C4-2B (cell line): ENCODE data around the gene DEDD2.

Source experiments
- ZFX ChIP-seq: fragments of 450-650 bp; IDR thresholded peaks from 2 replicates; pipeline ENCODE4 v1.6.1; 2017
- TF ChIP-seq, protein P1 (sequence below): fragments of 450-650 bp; conservative IDR thresholded peaks from 2 replicates; pipeline ENCODE4 v1.5.1; 2017; ENCODE audit warnings: mild to moderate bottlenecking

DNA sequence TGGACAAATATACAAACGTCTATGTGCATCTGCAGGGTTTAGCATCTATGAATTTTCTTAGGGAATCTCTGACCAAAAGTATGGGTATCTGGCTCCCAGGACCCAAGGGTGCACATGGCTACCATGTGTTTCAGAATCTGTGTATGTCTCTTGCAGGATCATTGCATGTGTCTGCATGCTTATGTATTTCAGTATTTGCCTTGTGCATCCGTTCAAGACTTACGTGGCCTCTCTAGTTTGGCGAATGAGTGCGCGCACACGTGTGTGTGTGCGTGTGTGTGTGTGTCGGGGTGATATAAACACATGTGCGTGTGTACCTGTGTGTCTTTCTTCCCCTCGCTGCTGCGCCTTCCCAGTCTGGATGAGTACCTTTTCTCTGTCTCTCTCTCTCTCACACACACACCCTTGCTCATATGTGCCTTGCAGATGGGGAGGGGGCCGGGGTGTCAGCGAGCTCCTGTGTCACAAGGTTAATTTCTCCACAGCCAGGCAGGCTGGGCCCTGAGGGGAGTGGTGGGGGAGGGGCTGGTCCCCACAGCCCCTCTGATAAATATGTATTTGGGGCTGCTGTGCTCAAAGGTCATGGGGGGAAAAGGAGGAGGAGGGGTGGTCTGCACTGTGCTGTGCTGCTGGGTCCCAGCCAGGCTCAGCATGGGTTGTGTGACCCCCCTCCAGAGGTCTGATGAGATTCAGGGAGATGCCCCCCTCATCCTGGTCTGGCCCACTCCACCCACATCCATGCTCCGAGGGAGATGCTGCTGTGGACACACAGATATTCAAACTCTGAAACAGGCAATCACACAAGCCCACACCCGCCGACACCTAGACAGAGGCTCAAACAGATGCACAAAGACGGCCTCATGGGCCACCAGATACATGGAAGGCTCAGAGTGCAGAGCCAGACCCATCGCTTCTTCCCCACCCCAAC lies 47.7 kb downstream of the DEDD2 start:
- TF ChIP-seq, protein P1, sequence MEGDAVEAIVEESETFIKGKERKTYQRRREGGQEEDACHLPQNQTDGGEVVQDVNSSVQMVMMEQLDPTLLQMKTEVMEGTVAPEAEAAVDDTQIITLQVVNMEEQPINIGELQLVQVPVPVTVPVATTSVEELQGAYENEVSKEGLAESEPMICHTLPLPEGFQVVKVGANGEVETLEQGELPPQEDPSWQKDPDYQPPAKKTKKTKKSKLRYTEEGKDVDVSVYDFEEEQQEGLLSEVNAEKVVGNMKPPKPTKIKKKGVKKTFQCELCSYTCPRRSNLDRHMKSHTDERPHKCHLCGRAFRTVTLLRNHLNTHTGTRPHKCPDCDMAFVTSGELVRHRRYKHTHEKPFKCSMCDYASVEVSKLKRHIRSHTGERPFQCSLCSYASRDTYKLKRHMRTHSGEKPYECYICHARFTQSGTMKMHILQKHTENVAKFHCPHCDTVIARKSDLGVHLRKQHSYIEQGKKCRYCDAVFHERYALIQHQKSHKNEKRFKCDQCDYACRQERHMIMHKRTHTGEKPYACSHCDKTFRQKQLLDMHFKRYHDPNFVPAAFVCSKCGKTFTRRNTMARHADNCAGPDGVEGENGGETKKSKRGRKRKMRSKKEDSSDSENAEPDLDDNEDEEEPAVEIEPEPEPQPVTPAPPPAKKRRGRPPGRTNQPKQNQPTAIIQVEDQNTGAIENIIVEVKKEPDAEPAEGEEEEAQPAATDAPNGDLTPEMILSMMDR: no peak
- no peak for TF ChIP-seq ZFX
